Panc1 (cell line): ENCODE data around the gene ZNF335.

Experiments used
- CTCF ChIP-seq: fragments of 450-650 bp; IDR thresholded peaks from 2 replicates; pipeline ENCODE4 v1.5.1; 2017; ENCODE audit warnings: mild to moderate bottlenecking
- REST ChIP-seq, 2 experiments: IDR thresholded peaks; 2 replicates each; pipeline ENCODE4 v1.6.1; 2011 to 2012; ENCODE audit warnings: low read depth in 2 of 2, control low read depth in 1 of 2, low read length in 1 of 2, mild to moderate bottlenecking in 1 of 2, moderate library complexity in 1 of 2; ENCODE audit not compliant: insufficient read depth in 1 of 2
- TCF7L2 ChIP-seq: IDR thresholded peaks from 2 replicates; pipeline ENCODE4 v1.6.1; 2011; ENCODE audit warnings: mild to moderate bottlenecking, low read depth, low read length, inconsistent platforms

- TF ChIP-seq CTCF (no peak), TCF7L2 (no peak), REST (IDR thresholded peaks at IDR 0.05; ENCODE audit: insufficient read depth in 1 of 2, low read depth in 2 of 2, low read length in 1 of 2) (no peak)
Measured at GRCh38 chr20:45998337-45998736, 26.3 kb upstream of the ZNF335 start.
